Astrocyte (in vitro differentiated cells and primary cell): ENCODE data around the gene MED13L. TPM values are rescaled to one million over a fixed set of nuclear protein-coding genes. Genes with fewer than 3 reads are reported as not detected.
A peak's percentile ranks its signal among the peaks of the same experiment; 100 is the strongest.
"Not testable (repeated sequence)": the region's sequence is repeated elsewhere in the genome, so short reads cannot be mapped to it uniquely, and the experiment has no call there.

Experiments used
- DNase-seq: peaks from one replicate; pipeline ENCODE4 v3.0.0-alpha.2; 2010; ENCODE audit warnings: low read depth
- FAIRE-seq: peaks from 2 replicates; lab custom pipeline; 2011; peaks lifted over from hg19 to GRCh38; lab: Jason Lieb, UNC
- H2AFZ ChIP-seq: 2 replicates; pipeline ENCODE4 v1.6.0; 2012; ENCODE audit warnings: low read depth, low read length, inconsistent platforms
- H3K27ac ChIP-seq: 2 replicates; pipeline ENCODE4 v1.5.1; 2011; ENCODE audit warnings: low read depth, low read length, inconsistent platforms
- H3K27me3 ChIP-seq: 2 replicates; pipeline ENCODE4 v1.6.0; 2011; ENCODE audit warnings: low read length, inconsistent platforms; ENCODE audit not compliant: insufficient read depth
- H3K36me3 ChIP-seq: 2 replicates; pipeline ENCODE4 v1.5.1; 2011; ENCODE audit warnings: low read length, inconsistent platforms; ENCODE audit not compliant: insufficient read depth
- H3K4me1 ChIP-seq: 2 replicates; pipeline ENCODE4 v1.5.1; 2011; ENCODE audit warnings: low read length, inconsistent platforms; ENCODE audit not compliant: insufficient read depth
- H3K4me2 ChIP-seq: 2 replicates; pipeline ENCODE4 v1.6.0; 2012; ENCODE audit warnings: low read length, inconsistent platforms
- H3K4me3 ChIP-seq: 2 replicates; pipeline ENCODE4 v1.5.1; 2011; ENCODE audit warnings: low read depth, mild to moderate bottlenecking, low read length, inconsistent platforms; ENCODE audit not compliant: insufficient read depth
- H3K79me2 ChIP-seq: 2 replicates; pipeline ENCODE4 v1.6.0; 2012; ENCODE audit warnings: mild to moderate bottlenecking, low read length, inconsistent platforms; ENCODE audit not compliant: insufficient read depth
- H3K9ac ChIP-seq: 2 replicates; pipeline ENCODE4 v1.6.0; 2012; ENCODE audit warnings: mild to moderate bottlenecking, low read length, inconsistent platforms
- H3K9me3 ChIP-seq: 2 replicates; pipeline ENCODE4 v1.5.1; 2012; ENCODE audit warnings: low read depth, mild to moderate bottlenecking, low read length, inconsistent platforms; ENCODE audit not compliant: insufficient read depth
- H4K20me1 ChIP-seq: 2 replicates; pipeline ENCODE4 v1.6.0; 2012; ENCODE audit warnings: low read length, inconsistent platforms; ENCODE audit not compliant: insufficient read depth
- H3K27ac Mint-ChIP-seq: one replicate; pipeline ENCODE4 v1.8.0; 2021; ENCODE audit warnings: mild to moderate bottlenecking, mixed read lengths; ENCODE audit not compliant: unreplicated experiment
- H3K27me3 Mint-ChIP-seq: one replicate; pipeline ENCODE4 v1.8.0; 2021; ENCODE audit warnings: low read depth, mixed read lengths; ENCODE audit not compliant: unreplicated experiment
- H3K36me3 Mint-ChIP-seq: one replicate; pipeline ENCODE4 v1.8.0; 2021; ENCODE audit warnings: low read depth, mixed read lengths; ENCODE audit not compliant: unreplicated experiment
- H3K4me1 Mint-ChIP-seq: one replicate; pipeline ENCODE4 v1.8.0; 2021; ENCODE audit warnings: low read depth, mixed read lengths; ENCODE audit not compliant: unreplicated experiment
- H3K4me3 Mint-ChIP-seq: one replicate; pipeline ENCODE4 v1.8.0; 2021; ENCODE audit warnings: mild to moderate bottlenecking, moderate library complexity, mixed read lengths; ENCODE audit not compliant: unreplicated experiment
- H3K9me3 Mint-ChIP-seq: one replicate; pipeline ENCODE4 v1.8.0; 2021; ENCODE audit warnings: mild to moderate bottlenecking, mixed read lengths; ENCODE audit not compliant: unreplicated experiment
- CTCF ChIP-seq: IDR thresholded peaks from 2 replicates; pipeline ENCODE4 v1.5.1; 2011; ENCODE audit warnings: low read depth, mild to moderate bottlenecking, inconsistent platforms, low read length, moderate library complexity; ENCODE audit not compliant: insufficient read depth
- EZH2 ChIP-seq: IDR thresholded peaks from 2 replicates; pipeline ENCODE4 v1.6.1; 2012; ENCODE audit warnings: mild to moderate bottlenecking, low read length, inconsistent platforms; ENCODE audit not compliant: insufficient read depth
- total RNA-seq: library from RNA; stranded (reverse); gene quantifications from 2 replicates; pipeline ENCODE4 v1.2.1, GENCODE V29; 2021

MED13L gene
- total RNA-seq, 1 donor from 2014 or later: 153 TPM

GRCh38 chr12:116236976-116237375 is 40.5 kb downstream of the MED13L start:
- no peaks in the 10 kb centered on the region for H3K27me3 ChIP-seq
- H4K20me1 ChIP-seq: peaks cover 92% of the 10 kb centered on the region
- no peaks in the 10 kb centered on the region for H3K9me3 ChIP-seq
- DNase-seq (peak; percentile 10), FAIRE-seq (no peak)
- Mint-ChIP-seq H3K27me3 (no peaks in the 10 kb centered on the region), H3K9me3 (no peaks in the 10 kb centered on the region), H3K27ac (peak overlapping the region; percentile 64), H3K4me3 (no peak overlapping the region), H3K36me3 (no peaks in the 10 kb centered on the region), H3K4me1 (peaks cover 30% of the 10 kb centered on the region)
- H2AFZ ChIP-seq: no peak overlapping the region
- peaks cover 11% of the 10 kb centered on the region for H3K4me1 ChIP-seq
- H3K9ac ChIP-seq: no peak overlapping the region
- no peak overlapping the region for H3K27ac ChIP-seq
- H3K79me2 ChIP-seq: peaks cover 98% of the 10 kb centered on the region
- H3K36me3 ChIP-seq: no peaks in the 10 kb centered on the region
- H3K4me2 ChIP-seq: no peak overlapping the region
- no peak overlapping the region for H3K4me3 ChIP-seq
- TF ChIP-seq CTCF: no peak
- TF ChIP-seq EZH2: no peak

GRCh38 chr12:116236148-116236731 is 41.3 kb downstream of the MED13L start:
- Mint-ChIP-seq H3K27ac (peak overlapping the region; percentile 47), H3K4me3 (no peak overlapping the region), H3K4me1 (peaks cover 29% of the 10 kb centered on the region), H3K9me3 (no peaks in the 10 kb centered on the region), H3K27me3 (no peaks in the 10 kb centered on the region), H3K36me3 (no peaks in the 10 kb centered on the region)
- Histone ChIP-seq H3K79me2 (peaks cover 98% of the 10 kb centered on the region), H4K20me1 (peaks cover 91% of the 10 kb centered on the region), H2AFZ (no peak overlapping the region), H3K27me3 (no peaks in the 10 kb centered on the region), H3K36me3 (no peaks in the 10 kb centered on the region), H3K27ac (no peak overlapping the region), H3K4me1 (peaks cover 11% of the 10 kb centered on the region), H3K4me3 (no peak overlapping the region), H3K4me2 (no peak overlapping the region), H3K9ac (no peak overlapping the region), H3K9me3 (no peaks in the 10 kb centered on the region)
- DNase-seq (peak; percentile 46), FAIRE-seq (peak; percentile 37)
- TF ChIP-seq CTCF (peak; percentile 42), EZH2 (no peak)

- not testable (repeated sequence) for H3K9me3 Mint-ChIP-seq, H3K4me3 Mint-ChIP-seq, H3K36me3 Mint-ChIP-seq, H2AFZ ChIP-seq, H3K4me3 ChIP-seq, H3K27me3 ChIP-seq, H3K36me3 ChIP-seq, H3K27me3 Mint-ChIP-seq, H3K27ac Mint-ChIP-seq, H3K27ac ChIP-seq, DNase-seq, FAIRE-seq, H3K9me3 ChIP-seq, H3K4me2 ChIP-seq, H3K9ac ChIP-seq
- Histone ChIP-seq H4K20me1 (peaks cover 84% of the 10 kb centered on the region), H3K79me2 (peaks cover 98% of the 10 kb centered on the region), H3K4me1 (peaks cover 11% of the 10 kb centered on the region)
- peaks cover 25% of the 10 kb centered on the region for H3K4me1 Mint-ChIP-seq
These were observed 43.3 kb downstream of the MED13L start for GRCh38 chr12:116234148-116234547.
